ENCODE results near the gene LRRC51.

DNA sequence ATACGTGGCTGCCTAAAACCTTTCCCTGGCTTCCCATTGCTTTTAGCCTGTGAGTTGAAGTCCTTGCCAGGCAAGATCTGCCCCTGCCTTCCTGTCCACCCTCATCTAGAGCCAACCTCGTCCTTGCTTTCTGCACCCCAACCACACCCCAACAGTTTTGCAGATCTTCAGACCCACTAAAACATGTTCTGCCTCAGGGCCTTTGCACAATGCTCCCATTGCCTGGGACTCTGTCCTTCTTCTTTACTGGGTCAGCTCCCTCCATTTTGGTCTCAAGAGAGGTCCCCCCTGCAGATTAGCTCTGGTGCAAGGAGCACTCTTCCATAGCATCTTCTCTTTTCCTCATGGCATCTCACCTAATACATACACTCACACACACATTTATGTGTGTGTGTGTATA, 40.3 kb downstream of the LRRC51 start:
- no peak for TF ChIP-seq POLR2A (IDR thresholded peaks at IDR 0.05; ENCODE audit: low read depth)
- TF ChIP-seq EP300 (IDR thresholded peaks at IDR 0.05): no peak
